ENCODE data around the gene HRK.

- TF ChIP-seq POLR2A (IDR thresholded peaks at IDR 0.05; ENCODE audit: control extremely low read depth in 1 of 2, low read depth in 2 of 2, low read length in 2 of 2) = no peak
- no peak for TF ChIP-seq BRCA1 (IDR thresholded peaks at IDR 0.05; ENCODE audit: low read depth, low read length)
- TF ChIP-seq, protein P1, sequence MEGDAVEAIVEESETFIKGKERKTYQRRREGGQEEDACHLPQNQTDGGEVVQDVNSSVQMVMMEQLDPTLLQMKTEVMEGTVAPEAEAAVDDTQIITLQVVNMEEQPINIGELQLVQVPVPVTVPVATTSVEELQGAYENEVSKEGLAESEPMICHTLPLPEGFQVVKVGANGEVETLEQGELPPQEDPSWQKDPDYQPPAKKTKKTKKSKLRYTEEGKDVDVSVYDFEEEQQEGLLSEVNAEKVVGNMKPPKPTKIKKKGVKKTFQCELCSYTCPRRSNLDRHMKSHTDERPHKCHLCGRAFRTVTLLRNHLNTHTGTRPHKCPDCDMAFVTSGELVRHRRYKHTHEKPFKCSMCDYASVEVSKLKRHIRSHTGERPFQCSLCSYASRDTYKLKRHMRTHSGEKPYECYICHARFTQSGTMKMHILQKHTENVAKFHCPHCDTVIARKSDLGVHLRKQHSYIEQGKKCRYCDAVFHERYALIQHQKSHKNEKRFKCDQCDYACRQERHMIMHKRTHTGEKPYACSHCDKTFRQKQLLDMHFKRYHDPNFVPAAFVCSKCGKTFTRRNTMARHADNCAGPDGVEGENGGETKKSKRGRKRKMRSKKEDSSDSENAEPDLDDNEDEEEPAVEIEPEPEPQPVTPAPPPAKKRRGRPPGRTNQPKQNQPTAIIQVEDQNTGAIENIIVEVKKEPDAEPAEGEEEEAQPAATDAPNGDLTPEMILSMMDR (IDR thresholded peaks at IDR 0.05; ENCODE audit: control extremely low read depth in 1 of 3, insufficient read depth in 1 of 3, low read depth in 1 of 3, low read length in 3 of 3) = no peak
- TF ChIP-seq YY1 (IDR thresholded peaks at IDR 0.05; ENCODE audit: low read depth, low read length) = no peak
- no peak for TF ChIP-seq MAFK (IDR thresholded peaks at IDR 0.05; ENCODE audit: low read depth, low read length)
- no peak for TF ChIP-seq CHD2 (IDR thresholded peaks at IDR 0.05; ENCODE audit: low read length)
- TF ChIP-seq FOSL1 (IDR thresholded peaks at IDR 0.05; ENCODE audit: insufficient read depth, low read depth, low read length) = no peak
- no peak for TF ChIP-seq POLR2AphosphoS5 (IDR thresholded peaks at IDR 0.05; ENCODE audit: low read depth, low read length)
- TF ChIP-seq ZNF274 (IDR thresholded peaks at IDR 0.05; ENCODE audit: borderline replicate concordance, extremely low read depth, low read length) = no peak
- no peak for TF ChIP-seq CREB1 (IDR thresholded peaks at IDR 0.05)
- TF ChIP-seq EP300 (IDR thresholded peaks at IDR 0.05; ENCODE audit: borderline replicate concordance in 1 of 2, low read depth in 2 of 2, low read length in 2 of 2) = no peak
- no peak for TF ChIP-seq SIX5 (IDR thresholded peaks at IDR 0.05; ENCODE audit: low read depth, low read length)
- TF ChIP-seq, protein P2, sequence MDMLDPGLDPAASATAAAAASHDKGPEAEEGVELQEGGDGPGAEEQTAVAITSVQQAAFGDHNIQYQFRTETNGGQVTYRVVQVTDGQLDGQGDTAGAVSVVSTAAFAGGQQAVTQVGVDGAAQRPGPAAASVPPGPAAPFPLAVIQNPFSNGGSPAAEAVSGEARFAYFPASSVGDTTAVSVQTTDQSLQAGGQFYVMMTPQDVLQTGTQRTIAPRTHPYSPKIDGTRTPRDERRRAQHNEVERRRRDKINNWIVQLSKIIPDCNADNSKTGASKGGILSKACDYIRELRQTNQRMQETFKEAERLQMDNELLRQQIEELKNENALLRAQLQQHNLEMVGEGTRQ (IDR thresholded peaks at IDR 0.05; ENCODE audit: low read length) = no peak
Measured at GRCh38 chr12:116864371-116865160, 16.7 kb downstream of the HRK start.
